Activated CD4-positive, alpha-beta T cell treated with anti-CD3 and anti-CD28 coated beads, Interleukin-2, amount 10 ng/mL, durations not matched to agents 24 days and 14 days (primary cell): ENCODE data around the gene RPRD1B. TPM values are rescaled to one million over a fixed set of nuclear protein-coding genes. Genes with fewer than 3 reads are reported as not detected.

Source experiments
- DNase-seq: peaks from one replicate; pipeline ENCODE4 v3.0.0; 2022
- H3K27ac Mint-ChIP-seq: one replicate; pipeline ENCODE4 v1.8.0; 2022; ENCODE audit warnings: mild to moderate bottlenecking, mixed read lengths
- H3K27me3 Mint-ChIP-seq: one replicate; pipeline ENCODE4 v1.8.0; 2022; ENCODE audit warnings: mixed read lengths
- H3K36me3 Mint-ChIP-seq: one replicate; pipeline ENCODE4 v1.8.0; 2022; ENCODE audit warnings: low read depth, mild to moderate bottlenecking, mixed read lengths
- H3K4me1 Mint-ChIP-seq: one replicate; pipeline ENCODE4 v1.8.0; 2021; ENCODE audit warnings: mixed read lengths
- H3K4me3 Mint-ChIP-seq: one replicate; pipeline ENCODE4 v1.8.0; 2022; ENCODE audit warnings: mild to moderate bottlenecking, moderate library complexity, mixed read lengths
- H3K9me3 Mint-ChIP-seq: one replicate; pipeline ENCODE4 v1.8.0; 2021; ENCODE audit warnings: mixed read lengths
- intact Hi-C: fragments of 100-400 bp; cut with micrococcal nuclease; formaldehyde crosslinking; loops from one replicate; pipeline ENCODE4 v1.15.1; 2023
- total RNA-seq: library from RNA; stranded (reverse); gene quantifications from 2 replicates; pipeline ENCODE4 v1.2.3, GENCODE V29; 2022

The RPRD1B gene
- total RNA-seq, 1 donor from 2014 or later = 49.8 TPM

- no peak for DNase-seq
- Mint-ChIP-seq H3K36me3 (peaks cover 32% of the 10 kb centered on the region), H3K27me3 (no peaks in the 10 kb centered on the region), H3K9me3 (no peaks in the 10 kb centered on the region), H3K27ac (no peak overlapping the region), H3K4me1 (peaks cover 11% of the 10 kb centered on the region), H3K4me3 (no peak overlapping the region)
- intact Hi-C loops = no loop called here
Observed at GRCh38 chr20:38060536-38060935, 27.0 kb downstream of the RPRD1B start.

- DNase-seq = no peak
- H3K27ac Mint-ChIP-seq = no peak overlapping the region
- peaks cover 11% of the 10 kb centered on the region for H3K4me1 Mint-ChIP-seq
- no peaks in the 10 kb centered on the region for H3K9me3 Mint-ChIP-seq
- no peaks in the 10 kb centered on the region for H3K27me3 Mint-ChIP-seq
- intact Hi-C loops = no loop called here
- no peak overlapping the region for H3K4me3 Mint-ChIP-seq
- peaks cover 35% of the 10 kb centered on the region for H3K36me3 Mint-ChIP-seq
Observed at GRCh38 chr20:38061109-38061508, 27.6 kb downstream of the RPRD1B start.

- no peak overlapping the region for H3K27ac Mint-ChIP-seq
- no peaks in the 10 kb centered on the region for H3K9me3 Mint-ChIP-seq
- intact Hi-C loops = no loop called here
Observed at GRCh38 chr20:38062890-38063289, 29.3 kb downstream of the RPRD1B start.

GRCh38 chr20:38063911-38064530 is 30.5 kb downstream of the RPRD1B start:
- H3K27ac Mint-ChIP-seq = no peak overlapping the region
- peaks cover 51% of the 10 kb centered on the region for H3K36me3 Mint-ChIP-seq
- H3K27me3 Mint-ChIP-seq = no peaks in the 10 kb centered on the region
- intact Hi-C loops = no loop called here
- H3K4me3 Mint-ChIP-seq = no peak overlapping the region
- H3K4me1 Mint-ChIP-seq = peaks cover 3% of the 10 kb centered on the region
- no peaks in the 10 kb centered on the region for H3K9me3 Mint-ChIP-seq
- no peak for DNase-seq

More at GRCh38 chr20:38062890-38063289, 29.3 kb downstream of the RPRD1B start:
- no peak for DNase-seq
- H3K4me1 Mint-ChIP-seq = peaks cover 3% of the 10 kb centered on the region
- H3K36me3 Mint-ChIP-seq = peaks cover 44% of the 10 kb centered on the region
- H3K27me3 Mint-ChIP-seq = no peaks in the 10 kb centered on the region
- no peak overlapping the region for H3K4me3 Mint-ChIP-seq

GRCh38 chr20:38065764-38066375 is 32.3 kb downstream of the RPRD1B start:
- H3K36me3 Mint-ChIP-seq = peaks cover 47% of the 10 kb centered on the region
- DNase-seq = no peak
- intact Hi-C loops = no loop called here
- H3K4me3 Mint-ChIP-seq = no peak overlapping the region
- no peak overlapping the region for H3K27ac Mint-ChIP-seq
- no peaks in the 10 kb centered on the region for H3K27me3 Mint-ChIP-seq
- H3K9me3 Mint-ChIP-seq = no peaks in the 10 kb centered on the region
- no peaks in the 10 kb centered on the region for H3K4me1 Mint-ChIP-seq

GRCh38 chr20:38066969-38067716 is 33.6 kb downstream of the RPRD1B start:
- intact Hi-C loops = no loop called here
- Mint-ChIP-seq H3K4me1 (no peaks in the 10 kb centered on the region), H3K27ac (no peak overlapping the region), H3K36me3 (peaks cover 56% of the 10 kb centered on the region), H3K9me3 (no peaks in the 10 kb centered on the region), H3K4me3 (no peak overlapping the region), H3K27me3 (no peaks in the 10 kb centered on the region)
- no peak for DNase-seq

GRCh38 chr20:38067717-38068365 is 34.3 kb downstream of the RPRD1B start:
- H3K36me3 Mint-ChIP-seq = peaks cover 62% of the 10 kb centered on the region
- DNase-seq = no peak
- no peaks in the 10 kb centered on the region for H3K4me1 Mint-ChIP-seq
- no peak overlapping the region for H3K27ac Mint-ChIP-seq
- H3K4me3 Mint-ChIP-seq = no peak overlapping the region
- no peaks in the 10 kb centered on the region for H3K9me3 Mint-ChIP-seq
- intact Hi-C loops = no loop called here
- H3K27me3 Mint-ChIP-seq = no peaks in the 10 kb centered on the region

- Mint-ChIP-seq H3K36me3 (peaks cover 60% of the 10 kb centered on the region), H3K9me3 (no peaks in the 10 kb centered on the region), H3K4me1 (peaks cover 7% of the 10 kb centered on the region), H3K27me3 (no peaks in the 10 kb centered on the region), H3K4me3 (no peak overlapping the region), H3K27ac (no peak overlapping the region)
- no peak for DNase-seq
- intact Hi-C loops = loop anchor here (2.0 to 5.0 kb wide), 2 partner anchors 94 to 148 kb away; partner anchors contain the start of gene TGM2
Observed at GRCh38 chr20:38072898-38073297, 39.4 kb downstream of the RPRD1B start.

GRCh38 chr20:38073307-38074071 is 39.9 kb downstream of the RPRD1B start:
- DNase-seq = peak; percentile 84
- no peaks in the 10 kb centered on the region for H3K27me3 Mint-ChIP-seq
- no peaks in the 10 kb centered on the region for H3K9me3 Mint-ChIP-seq
- no peak overlapping the region for H3K4me3 Mint-ChIP-seq
- H3K27ac Mint-ChIP-seq = no peak overlapping the region
- H3K36me3 Mint-ChIP-seq = peaks cover 62% of the 10 kb centered on the region
- intact Hi-C loops = loop anchor here (2.0 to 5.0 kb wide), 2 partner anchors 94 to 147 kb away; partner anchors contain the start of gene TGM2
- peaks cover 7% of the 10 kb centered on the region for H3K4me1 Mint-ChIP-seq

- peaks cover 7% of the 10 kb centered on the region for H3K4me1 Mint-ChIP-seq
- no peaks in the 10 kb centered on the region for H3K9me3 Mint-ChIP-seq
- intact Hi-C loops = no loop called here
- no peak for DNase-seq
- peaks cover 64% of the 10 kb centered on the region for H3K36me3 Mint-ChIP-seq
- no peak overlapping the region for H3K27ac Mint-ChIP-seq
- no peaks in the 10 kb centered on the region for H3K27me3 Mint-ChIP-seq
- H3K4me3 Mint-ChIP-seq = no peak overlapping the region
Observed at GRCh38 chr20:38075161-38075998, 41.8 kb downstream of the RPRD1B start.

GRCh38 chr20:38076548-38076947 is 43.0 kb downstream of the RPRD1B start:
- no peak overlapping the region for H3K27ac Mint-ChIP-seq
- H3K4me1 Mint-ChIP-seq = peaks cover 7% of the 10 kb centered on the region
- H3K9me3 Mint-ChIP-seq = no peaks in the 10 kb centered on the region
- H3K4me3 Mint-ChIP-seq = no peak overlapping the region
- intact Hi-C loops = no loop called here
- no peak for DNase-seq
- H3K36me3 Mint-ChIP-seq = peaks cover 65% of the 10 kb centered on the region
- H3K27me3 Mint-ChIP-seq = no peaks in the 10 kb centered on the region

GRCh38 chr20:38078084-38078483 is 44.5 kb downstream of the RPRD1B start:
- no peaks in the 10 kb centered on the region for H3K27me3 Mint-ChIP-seq
- intact Hi-C loops = no loop called here
- no peaks in the 10 kb centered on the region for H3K9me3 Mint-ChIP-seq
- peaks cover 7% of the 10 kb centered on the region for H3K4me1 Mint-ChIP-seq
- H3K4me3 Mint-ChIP-seq = no peak overlapping the region
- H3K36me3 Mint-ChIP-seq = peaks cover 65% of the 10 kb centered on the region
- DNase-seq = no peak
- no peak overlapping the region for H3K27ac Mint-ChIP-seq

GRCh38 chr20:38079353-38079752 is 45.8 kb downstream of the RPRD1B start:
- H3K36me3 Mint-ChIP-seq = peaks cover 66% of the 10 kb centered on the region
- H3K4me1 Mint-ChIP-seq = no peaks in the 10 kb centered on the region
- DNase-seq = no peak
- no peak overlapping the region for H3K27ac Mint-ChIP-seq
- no peaks in the 10 kb centered on the region for H3K27me3 Mint-ChIP-seq
- no peak overlapping the region for H3K4me3 Mint-ChIP-seq
- no peaks in the 10 kb centered on the region for H3K9me3 Mint-ChIP-seq
- intact Hi-C loops = no loop called here
